Nephron (organoid): ENCODE measurements around the gene ETV3L.

Source experiments
- H3K27ac Mint-ChIP-seq, 3 experiments: 2 replicates each; pipeline ENCODE4 v1.8.0; 2020; ENCODE audit warnings: mixed read lengths in 3 of 3, mild to moderate bottlenecking in 2 of 3, moderate library complexity in 1 of 3
- H3K27me3 Mint-ChIP-seq: 2 replicates; pipeline ENCODE4 v1.8.0; 2021; ENCODE audit warnings: low read depth, mild to moderate bottlenecking, moderate library complexity, mixed read lengths
- H3K36me3 Mint-ChIP-seq: 2 replicates; pipeline ENCODE4 v1.8.0; 2020; ENCODE audit warnings: low read depth, mixed read lengths
- H3K4me1 Mint-ChIP-seq: 2 replicates; pipeline ENCODE4 v1.8.0; 2020; ENCODE audit warnings: mixed read lengths
- H3K4me3 Mint-ChIP-seq, 3 experiments: 2 replicates each; pipeline ENCODE4 v1.8.0; 2020; ENCODE audit warnings: mild to moderate bottlenecking in 3 of 3, mixed read lengths in 3 of 3, moderate library complexity in 2 of 3
- H3K9me3 Mint-ChIP-seq: 2 replicates; pipeline ENCODE4 v1.8.0; 2020; ENCODE audit warnings: mixed read lengths
- CTCF ChIP-seq, 3 experiments: fragments of 200-600 bp; sonication (generic); IDR thresholded peaks; one replicate each; pipeline ENCODE4 v1.5.0; 2021; ENCODE audit warnings: antibody characterized with exemption in 3 of 3; ENCODE audit not compliant: unreplicated experiment in 3 of 3

The ETV3L gene

GRCh38 chr1:157099633-157100009 lies at the start of gene ETV3L:
TSS of gene ETV3L (minus strand) at chr1:157099808. CDS start at chr1:157099523, 285 bp downstream.
- Mint-ChIP-seq H3K36me3 (no peaks in the 10 kb centered on the region), H3K9me3 (no peaks in the 10 kb centered on the region), H3K4me1 (peaks cover 13% of the 10 kb centered on the region), H3K27ac (no peak within 1 kb of the TSS), H3K27me3 (peaks cover 15% of the 10 kb centered on the region), H3K4me3 (no peak within 1 kb of the TSS)
- TF ChIP-seq CTCF (IDR thresholded peaks at IDR 0.05; ENCODE audit: unreplicated experiment in 3 of 3) = no peak

GRCh38 chr1:157147906-157148700 lies 48.5 kb upstream of the ETV3L start:
- no peak overlapping the region for H3K4me3 Mint-ChIP-seq
- H3K36me3 Mint-ChIP-seq = no peaks in the 10 kb centered on the region
- TF ChIP-seq CTCF (IDR thresholded peaks at IDR 0.05; ENCODE audit: unreplicated experiment in 3 of 3) = no peak
- no peaks in the 10 kb centered on the region for H3K27me3 Mint-ChIP-seq
- no peaks in the 10 kb centered on the region for H3K9me3 Mint-ChIP-seq
- peaks cover 67% of the 10 kb centered on the region for H3K4me1 Mint-ChIP-seq
- H3K27ac Mint-ChIP-seq = peak overlapping the region; percentile 43 to 87 (median 55)

GRCh38 chr1:157147037-157147436 lies 47.4 kb upstream of the ETV3L start:
- Mint-ChIP-seq H3K36me3 (no peaks in the 10 kb centered on the region), H3K9me3 (no peaks in the 10 kb centered on the region), H3K4me1 (peaks cover 61% of the 10 kb centered on the region), H3K4me3 (no peak overlapping the region), H3K27me3 (no peaks in the 10 kb centered on the region), H3K27ac (peak overlapping the region in 2 of 3 experiments; percentile 10 to 87)
- no peak for TF ChIP-seq CTCF (IDR thresholded peaks at IDR 0.05; ENCODE audit: unreplicated experiment in 3 of 3)

GRCh38 chr1:157146244-157146643 lies 46.6 kb upstream of the ETV3L start:
- Mint-ChIP-seq H3K36me3 (no peaks in the 10 kb centered on the region), H3K4me3 (no peak overlapping the region)

GRCh38 chr1:157145076-157145475 lies 45.5 kb upstream of the ETV3L start:
- Mint-ChIP-seq H3K27me3 (no peaks in the 10 kb centered on the region), H3K27ac (peak overlapping the region in 2 of 3 experiments; percentile 14 to 80), H3K4me1 (peaks cover 47% of the 10 kb centered on the region), H3K9me3 (no peaks in the 10 kb centered on the region), H3K36me3 (no peaks in the 10 kb centered on the region), H3K4me3 (no peak overlapping the region)
- no peak for TF ChIP-seq CTCF (IDR thresholded peaks at IDR 0.05; ENCODE audit: unreplicated experiment in 3 of 3)

More at GRCh38 chr1:157146244-157146643, 46.6 kb upstream of the ETV3L start:
- H3K27ac Mint-ChIP-seq = no peak overlapping the region
- no peaks in the 10 kb centered on the region for H3K9me3 Mint-ChIP-seq
- no peak for TF ChIP-seq CTCF (IDR thresholded peaks at IDR 0.05; ENCODE audit: unreplicated experiment in 3 of 3)
- H3K27me3 Mint-ChIP-seq = no peaks in the 10 kb centered on the region
- H3K4me1 Mint-ChIP-seq = peaks cover 53% of the 10 kb centered on the region

- no peaks in the 10 kb centered on the region for H3K36me3 Mint-ChIP-seq
- peak overlapping the region in 2 of 3 experiments; percentile 54 to 80 for H3K27ac Mint-ChIP-seq
- no peaks in the 10 kb centered on the region for H3K27me3 Mint-ChIP-seq
- H3K4me1 Mint-ChIP-seq = peaks cover 50% of the 10 kb centered on the region
- H3K4me3 Mint-ChIP-seq = peak overlapping the region in 1 of 3 experiments; percentile 1
- TF ChIP-seq CTCF (IDR thresholded peaks at IDR 0.05; ENCODE audit: unreplicated experiment in 3 of 3) = no peak
- no peaks in the 10 kb centered on the region for H3K9me3 Mint-ChIP-seq
These were observed 44.9 kb upstream of the ETV3L start for GRCh38 chr1:157144509-157144908.
